PC-3 (cell line): ENCODE data around the gene SLC9A3. TPM values are rescaled to one million over a fixed set of nuclear protein-coding genes. Genes with fewer than 3 reads are reported as not detected.

Source experiments
- ATAC-seq: fragments of 200-7000 bp; cut with Tn5 transposase; 2 replicates; pipeline ENCODE4 v1.9.1; 2020; ENCODE audit warnings: mild to moderate bottlenecking, moderate library complexity
- BruUV-seq: library from RNA; stranded (reverse); fragments of 400-500 nt; replicated peaks from 2 replicates; lab custom pipeline; 2021; lab: Mats Ljungman, UMichigan
- CTCF ChIA-PET: fragments of 300-600 bp; sonication (Branson Sonifier 250); formaldehyde crosslinking; loops from one replicate; lab custom pipeline; 2022; ENCODE audit warnings: antibody characterized with exemption; lab: Charles Lee
- POLR2A ChIA-PET: fragments of 300-600 bp; sonication (Branson Sonifier 250); formaldehyde crosslinking; loops from one replicate; lab custom pipeline; 2022; ENCODE audit warnings: antibody characterized with exemption; ENCODE audit not compliant: unreplicated experiment; lab: Charles Lee
- DNase-seq: peaks from one replicate; pipeline ENCODE4 v3.0.0-alpha.2; 2015
- H2AFZ ChIP-seq: fragments of 300-600 bp; sonication (generic); 2 replicates; pipeline ENCODE4 v1.6.0; 2016; ENCODE audit warnings: antibody characterized with exemption, low read length
- H3F3A ChIP-seq: fragments of 300-600 bp; sonication (generic); one replicate; pipeline ENCODE4 v1.6.0; 2017; ENCODE audit warnings: antibody characterized with exemption, low read length, control low read depth, mild to moderate bottlenecking; ENCODE audit not compliant: unreplicated experiment
- H3K27ac ChIP-seq: fragments of 300-600 bp; sonication (generic); 2 replicates; pipeline ENCODE4 v1.5.1; 2016; ENCODE audit warnings: mild to moderate bottlenecking, low read length
- H3K27me3 ChIP-seq: fragments of 300-600 bp; sonication (generic); 2 replicates; pipeline ENCODE4 v1.6.1; 2016; ENCODE audit warnings: low read length, mixed read lengths
- H3K36me3 ChIP-seq: fragments of 300-600 bp; sonication (generic); 2 replicates; pipeline ENCODE4 v1.6.1; 2016; ENCODE audit warnings: low read depth, mixed run types, low read length, mixed read lengths
- H3K4me1 ChIP-seq: fragments of 300-600 bp; sonication (generic); 2 replicates; pipeline ENCODE4 v1.5.1; 2016; ENCODE audit warnings: low read length; ENCODE audit not compliant: insufficient read depth
- H3K4me2 ChIP-seq: fragments of 300-600 bp; sonication (generic); 2 replicates; pipeline ENCODE4 v1.6.0; 2016; ENCODE audit warnings: low read length
- H3K4me3 ChIP-seq: fragments of 300-600 bp; sonication (generic); 2 replicates; pipeline ENCODE4 v1.5.1; 2016; ENCODE audit warnings: mild to moderate bottlenecking, low read length, mixed read lengths
- H3K79me2 ChIP-seq: fragments of 300-600 bp; sonication (generic); 2 replicates; pipeline ENCODE4 v1.6.1; 2017; ENCODE audit warnings: low read length, mixed read lengths
- H3K9ac ChIP-seq: fragments of 300-600 bp; sonication (generic); 2 replicates; pipeline ENCODE4 v1.6.0; 2016; ENCODE audit warnings: mild to moderate bottlenecking, low read length
- H3K9me2 ChIP-seq: fragments of 300-600 bp; sonication (generic); replicated peaks from 2 replicates; pipeline ENCODE4 v1.6.1; 2016; ENCODE audit warnings: mixed run types, low read length, mixed read lengths
- H3K9me3 ChIP-seq: fragments of 300-600 bp; sonication (generic); 2 replicates; pipeline ENCODE4 v1.6.1; 2016; ENCODE audit warnings: low read length, mixed read lengths
- H4K20me1 ChIP-seq: fragments of 300-600 bp; sonication (generic); 2 replicates; pipeline ENCODE4 v1.6.1; 2016; ENCODE audit warnings: low read length, mixed read lengths
- EZH2 ChIP-seq: fragments of 300-600 bp; sonication (generic); IDR thresholded peaks from one replicate; pipeline ENCODE4 v1.6.1; 2017; ENCODE audit warnings: antibody characterized with exemption, mild to moderate bottlenecking, low read length; ENCODE audit not compliant: unreplicated experiment
- EZH2phosphoT487 ChIP-seq: fragments of 300-600 bp; sonication (generic); IDR thresholded peaks from 2 replicates; pipeline ENCODE4 v1.6.1; 2018; ENCODE audit warnings: mild to moderate bottlenecking, antibody characterized with exemption, low read length, borderline replicate concordance
- intact Hi-C: fragments of 100-400 bp; cut with micrococcal nuclease; formaldehyde crosslinking; loops from 2 replicates; pipeline ENCODE4 v1.9.0; 2023
- total RNA-seq: library from RNA; depleted of rRNA; stranded (reverse); fragments of >200 nt; gene quantifications from 2 replicates; pipeline ENCODE4 v1.2.3, GENCODE V29; 2014
- TF ChIP-seq, protein P1 (sequence below): fragments of 300-600 bp; sonication (generic); conservative IDR thresholded peaks from 2 replicates; pipeline ENCODE4 v1.5.1; 2017; ENCODE audit warnings: antibody characterized with exemption, low read depth, mild to moderate bottlenecking, low read length

Gene SLC9A3
- total RNA-seq, 1 experiment from 2014 or later = 4.9 TPM

DNA sequence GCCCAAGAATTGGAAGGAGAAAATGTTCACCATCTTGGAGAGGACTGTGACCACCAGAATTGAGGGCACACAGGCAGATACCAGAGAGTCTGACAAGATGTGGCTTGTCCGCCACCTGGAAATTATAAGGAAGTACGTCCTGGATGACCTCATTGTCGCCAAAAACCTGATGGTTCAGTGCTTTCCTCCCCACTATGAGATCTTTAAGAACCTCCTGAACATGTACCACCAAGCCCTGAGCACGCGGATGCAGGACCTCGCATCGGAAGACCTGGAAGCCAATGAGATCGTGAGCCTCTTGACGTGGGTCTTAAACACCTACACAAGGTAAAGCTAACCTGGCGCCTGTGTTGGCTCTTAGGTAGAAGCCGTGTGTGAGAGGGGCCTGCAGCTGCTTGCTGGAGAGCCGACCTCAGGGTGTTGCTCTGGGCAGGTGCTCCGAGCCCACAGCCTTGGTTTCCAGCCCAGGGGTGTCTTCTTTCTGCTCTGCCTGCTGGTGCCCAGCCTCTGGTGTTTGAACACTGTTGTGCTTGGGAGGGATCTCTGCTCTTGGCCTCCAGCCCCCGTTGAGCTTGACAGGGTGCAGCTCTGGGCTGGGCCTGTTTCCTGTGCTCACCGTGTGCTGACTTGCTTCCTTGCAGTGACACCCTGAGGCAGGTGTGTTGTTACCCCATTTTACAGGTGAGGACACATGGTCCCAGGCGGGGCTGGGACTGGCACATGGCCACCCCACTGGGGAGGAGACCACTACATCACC lies 70.3 kb downstream of the SLC9A3 start:
- peaks cover 68% of the 10 kb centered on the region for H3K79me2 ChIP-seq
- H3K9me2 ChIP-seq = no peaks in the 10 kb centered on the region
- CTCF ChIA-PET = no interaction called here
- no peak overlapping the region for H3K9ac ChIP-seq
- ATAC-seq (no peak), DNase-seq (no peak)
- H3F3A ChIP-seq = no peaks in the 10 kb centered on the region
- no peak overlapping the region for H2AFZ ChIP-seq
- TF ChIP-seq, protein P1, sequence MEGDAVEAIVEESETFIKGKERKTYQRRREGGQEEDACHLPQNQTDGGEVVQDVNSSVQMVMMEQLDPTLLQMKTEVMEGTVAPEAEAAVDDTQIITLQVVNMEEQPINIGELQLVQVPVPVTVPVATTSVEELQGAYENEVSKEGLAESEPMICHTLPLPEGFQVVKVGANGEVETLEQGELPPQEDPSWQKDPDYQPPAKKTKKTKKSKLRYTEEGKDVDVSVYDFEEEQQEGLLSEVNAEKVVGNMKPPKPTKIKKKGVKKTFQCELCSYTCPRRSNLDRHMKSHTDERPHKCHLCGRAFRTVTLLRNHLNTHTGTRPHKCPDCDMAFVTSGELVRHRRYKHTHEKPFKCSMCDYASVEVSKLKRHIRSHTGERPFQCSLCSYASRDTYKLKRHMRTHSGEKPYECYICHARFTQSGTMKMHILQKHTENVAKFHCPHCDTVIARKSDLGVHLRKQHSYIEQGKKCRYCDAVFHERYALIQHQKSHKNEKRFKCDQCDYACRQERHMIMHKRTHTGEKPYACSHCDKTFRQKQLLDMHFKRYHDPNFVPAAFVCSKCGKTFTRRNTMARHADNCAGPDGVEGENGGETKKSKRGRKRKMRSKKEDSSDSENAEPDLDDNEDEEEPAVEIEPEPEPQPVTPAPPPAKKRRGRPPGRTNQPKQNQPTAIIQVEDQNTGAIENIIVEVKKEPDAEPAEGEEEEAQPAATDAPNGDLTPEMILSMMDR = no peak
- TF ChIP-seq EZH2 (no peak), EZH2phosphoT487 (no peak)
- H3K36me3 ChIP-seq = peaks cover 72% of the 10 kb centered on the region
- no TSS peak for BruUV-seq
- H3K4me1 ChIP-seq = peaks cover 14% of the 10 kb centered on the region
- no peaks in the 10 kb centered on the region for H4K20me1 ChIP-seq
- POLR2A ChIA-PET = no interaction called here
- no peak overlapping the region for H3K27ac ChIP-seq
- intact Hi-C loops = no loop called here
- H3K27me3 ChIP-seq = no peaks in the 10 kb centered on the region
- no peak overlapping the region for H3K4me2 ChIP-seq
- H3K9me3 ChIP-seq = peaks cover 14% of the 10 kb centered on the region
- H3K4me3 ChIP-seq = no peak overlapping the region

DNA sequence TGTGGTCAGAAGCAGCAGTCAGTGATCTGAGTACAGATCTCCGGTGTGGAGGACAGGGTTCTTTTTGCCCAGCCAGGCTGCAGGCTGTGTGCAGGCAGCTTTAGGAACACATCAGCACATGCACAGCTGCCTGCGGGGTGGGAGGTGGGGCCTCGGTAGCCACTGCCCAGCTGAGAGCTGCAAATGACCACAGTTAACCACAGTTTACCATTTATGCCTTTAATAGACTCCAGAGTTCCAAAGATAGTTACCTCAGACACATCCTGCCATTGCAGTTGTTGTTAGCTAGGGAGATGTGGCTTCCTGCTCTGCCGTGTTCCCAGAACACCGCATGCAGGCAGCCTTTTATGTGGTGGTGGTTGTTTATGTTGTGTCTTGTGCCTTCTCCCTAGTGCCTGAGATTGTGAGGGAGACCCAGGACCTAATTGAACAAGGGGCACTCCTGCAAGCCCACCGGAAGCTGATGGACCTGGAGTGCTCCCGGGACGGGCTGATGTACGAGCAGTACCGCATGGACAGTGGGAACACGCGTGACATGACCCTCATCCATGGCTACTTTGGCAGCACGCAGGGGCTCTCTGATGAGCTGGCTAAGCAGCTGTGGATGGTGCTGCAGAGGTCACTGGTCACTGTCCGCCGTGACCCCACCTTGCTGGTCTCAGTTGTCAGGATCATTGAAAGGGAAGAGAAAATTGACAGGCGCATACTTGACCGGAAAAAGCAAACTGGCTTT lies 71.1 kb downstream of the SLC9A3 start:
- no peaks in the 10 kb centered on the region for H3F3A ChIP-seq
- H3K9me2 ChIP-seq = no peaks in the 10 kb centered on the region
- no peak for TF ChIP-seq EZH2
- TF ChIP-seq EZH2phosphoT487 = no peak
- TF ChIP-seq, protein P1 = no peak
- H4K20me1 ChIP-seq = no peaks in the 10 kb centered on the region
- ATAC-seq (no peak), DNase-seq (no peak)
- CTCF ChIA-PET = no interaction called here
- peaks cover 14% of the 10 kb centered on the region for H3K9me3 ChIP-seq
- no TSS peak for BruUV-seq
- no peak overlapping the region for H3K4me3 ChIP-seq
- peaks cover 6% of the 10 kb centered on the region for H3K4me1 ChIP-seq
- POLR2A ChIA-PET = no interaction called here
- H3K36me3 ChIP-seq = peaks cover 77% of the 10 kb centered on the region
- no peak overlapping the region for H3K9ac ChIP-seq
- peaks cover 62% of the 10 kb centered on the region for H3K79me2 ChIP-seq
- H3K27ac ChIP-seq = no peak overlapping the region
- H3K27me3 ChIP-seq = no peaks in the 10 kb centered on the region
- H2AFZ ChIP-seq = no peak overlapping the region
- no peak overlapping the region for H3K4me2 ChIP-seq
- intact Hi-C loops = no loop called here
